ENCODE data around the gene CDH13.

The CDH13 gene

DNA sequence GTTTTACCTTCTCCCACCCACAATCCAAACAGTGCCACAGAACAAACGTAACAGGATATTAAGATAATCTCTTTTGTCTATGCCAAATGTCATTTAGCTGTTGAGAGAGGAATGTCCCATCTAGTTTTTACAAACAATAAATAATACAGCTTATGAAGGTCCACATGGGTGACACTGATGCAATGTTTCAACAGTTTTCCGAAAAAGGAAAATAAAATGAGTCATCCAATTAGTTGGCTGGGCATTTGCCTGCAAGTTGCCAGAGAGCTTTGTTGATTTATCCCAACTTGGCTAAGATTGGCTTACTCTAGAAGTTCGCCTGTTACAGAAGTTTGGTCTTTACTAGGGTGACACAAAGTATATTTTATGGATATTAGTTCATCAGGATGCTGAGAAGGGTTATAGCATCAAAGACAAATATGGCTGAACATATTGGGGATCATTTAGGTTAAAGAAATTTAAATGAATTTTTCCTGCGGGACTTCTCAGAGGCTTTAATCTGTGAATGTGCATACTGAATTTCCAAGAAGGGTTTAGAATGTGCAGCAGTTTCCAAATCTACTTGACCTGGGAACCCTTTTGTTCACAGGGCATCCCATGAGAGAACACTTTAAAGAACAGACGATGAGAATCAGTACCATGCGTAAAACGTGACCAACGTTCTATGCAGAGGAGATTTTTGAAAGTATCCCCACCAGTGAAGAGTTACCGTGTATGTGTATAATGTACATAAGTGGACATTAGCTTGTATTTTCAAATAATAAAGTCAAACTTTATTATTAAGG is 73.1 kb downstream of the CDH13 start:
- DNase-seq = no peak

DNA sequence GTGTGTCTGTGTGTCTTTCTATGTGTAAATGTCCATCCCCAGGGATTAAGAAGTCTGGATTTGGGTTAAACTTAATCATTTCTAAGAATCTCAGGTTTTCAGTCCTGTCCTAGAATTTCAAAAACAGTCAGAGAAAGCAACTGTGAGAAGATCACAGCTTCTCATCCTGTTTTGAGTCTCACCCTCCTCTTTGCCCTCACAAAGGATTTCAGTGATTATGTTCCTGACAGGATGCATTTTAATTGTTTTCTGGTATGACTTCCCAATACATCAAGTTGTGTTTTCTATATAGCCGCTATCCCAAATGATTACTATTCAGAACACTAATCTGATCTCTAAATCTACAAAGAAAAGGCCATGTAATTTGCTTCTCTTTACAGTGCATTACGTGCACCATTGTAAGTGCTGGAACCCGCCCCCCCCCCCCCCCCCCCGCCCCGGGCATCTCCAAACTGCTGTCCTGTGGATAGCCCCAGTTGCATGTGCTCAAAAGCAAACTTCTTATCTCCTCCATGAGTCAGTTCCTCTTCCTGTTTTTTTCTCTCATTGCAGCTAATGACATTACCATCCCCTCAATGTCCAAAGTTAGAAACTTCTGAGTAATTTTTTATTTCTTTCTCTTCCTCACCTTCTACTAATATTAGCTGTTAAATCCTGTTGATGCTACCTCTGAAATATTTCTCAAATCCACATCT is 73.9 kb downstream of the CDH13 start:
- DNase-seq = no peak

DNA sequence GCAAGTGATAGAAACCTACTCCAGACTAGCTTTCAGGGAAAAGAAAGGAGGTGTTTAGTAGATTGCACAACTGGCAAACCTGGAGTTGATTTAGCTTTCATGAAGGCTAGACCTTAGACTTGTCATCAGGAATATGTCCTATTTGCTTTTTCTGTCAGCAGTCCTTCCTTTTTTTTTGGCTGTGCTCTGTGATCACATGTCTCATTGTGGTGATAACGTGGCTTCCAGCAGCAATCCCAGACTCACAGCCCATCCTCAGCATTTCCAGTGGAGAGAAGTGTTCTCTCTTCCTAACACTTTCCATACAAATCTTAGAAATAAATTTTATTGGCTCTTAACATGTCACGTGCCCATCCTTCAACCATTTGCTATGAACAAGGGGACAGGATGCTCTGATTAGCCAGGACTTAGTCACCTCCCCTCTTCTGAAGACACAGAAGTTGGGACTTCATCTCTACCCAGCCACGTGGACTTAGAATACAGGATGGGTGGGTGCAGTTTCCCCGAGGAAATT is 74.7 kb downstream of the CDH13 start:
- DNase-seq = no peak

DNA sequence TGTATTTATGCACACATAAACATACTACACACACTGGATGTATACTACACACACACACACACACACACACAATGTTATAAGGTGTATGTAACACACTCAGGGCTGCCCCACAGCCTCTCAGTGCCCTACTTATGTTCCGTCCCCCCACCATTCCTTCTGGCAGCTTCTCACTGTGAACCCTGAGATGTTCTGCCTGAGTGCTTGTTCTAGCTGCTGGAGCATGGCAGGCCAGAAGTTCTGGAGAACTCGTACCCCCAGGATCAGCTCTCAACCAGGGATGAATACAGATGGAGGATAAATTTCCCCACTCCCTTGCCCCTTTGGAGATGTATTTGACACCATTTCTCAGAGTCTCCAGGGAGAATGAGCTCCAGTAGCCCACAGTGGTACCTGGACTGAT is 76.4 kb downstream of the CDH13 start:
- no peak for DNase-seq

DNA sequence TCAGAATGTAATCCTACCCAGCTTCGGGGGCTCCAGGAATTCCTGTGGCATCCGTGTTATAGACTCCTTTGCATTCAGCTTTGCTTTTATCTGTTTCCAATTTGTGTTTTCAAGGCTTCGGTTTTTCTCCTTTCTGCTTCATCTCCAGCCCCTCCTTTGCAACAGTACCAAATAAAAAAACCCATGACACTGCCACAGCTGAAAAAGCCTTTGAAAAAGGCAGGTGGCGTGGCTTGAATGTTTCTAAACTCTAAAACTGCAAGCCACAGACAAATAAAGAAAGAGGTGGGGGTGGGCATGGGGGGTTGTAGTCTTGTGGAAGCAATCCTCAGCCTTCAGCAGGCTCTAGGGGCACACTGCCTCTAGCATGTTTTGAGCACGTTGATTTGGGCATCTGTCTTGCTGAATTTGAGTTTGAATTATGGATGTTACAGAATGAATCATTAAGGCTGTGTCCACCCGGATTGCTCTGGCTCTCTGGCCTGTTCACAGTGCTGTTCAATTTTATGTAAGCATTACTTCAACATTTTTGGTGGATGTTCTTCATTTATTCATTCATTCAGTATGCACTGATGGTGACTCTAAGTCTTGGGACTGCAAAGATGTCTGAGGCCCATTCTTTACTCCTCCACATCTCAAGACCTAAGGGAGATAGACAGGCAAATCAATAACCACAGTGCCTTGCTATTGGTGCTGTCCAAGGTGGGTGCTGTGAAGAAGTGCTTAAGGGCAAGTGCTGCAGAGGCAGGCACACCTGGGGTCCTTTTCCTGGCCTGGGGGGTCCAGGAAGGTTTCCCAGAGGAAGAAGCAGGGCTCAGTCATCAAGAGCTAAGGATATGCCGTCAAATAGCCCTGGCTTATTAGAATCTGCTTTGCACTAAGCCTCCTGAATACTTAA is 77.4 kb downstream of the CDH13 start:
- no peak for DNase-seq

DNA sequence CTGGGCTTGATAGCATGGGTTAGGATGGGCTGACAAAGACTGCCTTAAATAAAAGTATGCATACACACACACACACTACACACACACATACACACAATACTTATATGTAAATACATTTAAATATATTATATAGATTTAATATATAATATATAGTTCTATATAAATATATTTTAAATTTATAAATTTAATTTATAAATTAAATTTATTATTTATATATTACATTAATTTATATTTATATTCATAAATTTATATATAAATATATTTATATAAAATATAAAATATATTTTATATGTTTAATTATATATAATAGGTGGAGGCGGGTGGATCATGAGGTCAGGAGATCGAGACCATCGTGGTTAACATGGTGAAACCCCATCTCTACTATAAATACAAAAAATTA is 83.2 kb downstream of the CDH13 start:
- DNase-seq = no peak

DNA sequence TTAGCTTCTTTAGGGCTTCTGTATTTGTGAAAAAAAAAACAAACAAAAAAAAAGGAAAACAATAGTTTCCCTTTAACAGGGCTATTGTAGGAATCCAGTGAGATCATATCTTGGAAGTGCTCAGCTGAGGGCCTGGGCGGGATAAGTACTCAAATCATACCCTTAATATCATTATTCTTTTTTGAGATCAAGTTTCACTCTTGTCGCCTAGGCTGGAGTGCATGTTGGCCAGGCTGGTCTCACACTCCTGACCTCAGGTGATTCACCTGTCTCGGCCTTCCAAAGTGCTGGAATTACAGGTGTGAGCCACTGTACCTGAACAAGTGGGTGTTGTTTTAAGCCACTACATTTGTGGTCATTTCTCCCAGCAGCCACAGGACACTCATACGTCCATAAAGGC is 87.0 kb downstream of the CDH13 start:
- DNase-seq = no peak

DNA sequence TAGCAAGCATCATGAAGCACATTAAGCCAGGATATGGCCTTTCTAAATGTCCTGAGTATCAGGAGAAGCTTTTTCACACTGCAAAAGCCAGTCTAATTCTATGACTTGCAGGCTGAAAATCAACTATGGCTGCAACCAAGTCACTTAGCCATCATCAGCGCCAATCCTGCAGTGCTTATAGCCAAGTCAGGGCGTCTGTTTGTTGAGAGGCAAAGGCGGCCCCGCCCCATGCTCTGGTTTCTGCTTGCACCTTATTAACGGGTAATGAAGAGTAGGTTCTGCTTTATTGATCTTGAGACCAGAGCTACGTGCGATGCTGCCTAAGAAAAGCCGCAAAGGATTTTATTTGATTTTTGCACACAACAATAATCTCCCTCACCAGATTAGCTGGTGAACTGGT is 88.4 kb downstream of the CDH13 start:
- no peak for DNase-seq

DNA sequence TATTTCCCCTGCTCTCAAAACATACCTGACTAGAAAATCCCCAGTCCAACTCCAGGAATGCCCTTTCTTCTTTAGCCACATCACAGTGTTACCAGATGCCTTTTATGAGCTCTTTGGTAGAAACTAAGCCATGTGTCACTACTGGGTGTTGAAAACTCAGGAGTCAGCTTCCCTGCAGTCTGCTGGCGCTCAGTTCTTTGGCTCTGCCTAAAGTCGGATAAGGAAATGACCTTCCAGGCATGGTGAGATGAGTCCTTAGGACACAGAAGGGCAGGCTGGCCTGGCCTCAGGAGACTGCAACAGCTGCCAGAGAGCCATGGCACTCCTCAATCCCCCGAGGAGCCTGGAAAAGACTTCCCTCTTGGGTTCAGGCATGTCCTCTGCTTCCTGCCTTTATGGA is 89.1 kb downstream of the CDH13 start:
- no peak for DNase-seq

DNA sequence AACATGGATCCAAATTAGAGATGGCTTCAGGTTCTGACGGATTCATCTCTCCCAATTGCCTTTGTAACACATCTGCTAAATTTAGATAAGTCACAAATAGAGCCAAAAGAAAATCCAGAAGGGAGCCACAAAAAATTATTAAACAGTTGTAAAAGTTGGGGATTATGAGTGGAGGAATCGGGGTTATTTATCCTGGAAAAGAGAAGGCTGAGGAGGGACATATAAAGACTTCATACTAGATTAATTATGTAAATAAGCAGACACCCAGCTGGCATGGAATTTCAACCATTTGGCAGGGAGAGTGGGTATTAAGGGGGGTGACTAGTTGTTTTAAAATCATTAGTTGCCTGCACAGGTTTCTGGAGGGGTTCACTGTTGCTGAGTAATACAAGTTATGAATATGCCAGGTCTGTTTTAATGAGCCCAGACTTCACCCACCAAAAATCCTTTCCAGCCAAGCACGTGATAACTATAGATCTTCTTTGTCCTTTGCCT is 89.6 kb downstream of the CDH13 start:
- no peak for DNase-seq

DNA sequence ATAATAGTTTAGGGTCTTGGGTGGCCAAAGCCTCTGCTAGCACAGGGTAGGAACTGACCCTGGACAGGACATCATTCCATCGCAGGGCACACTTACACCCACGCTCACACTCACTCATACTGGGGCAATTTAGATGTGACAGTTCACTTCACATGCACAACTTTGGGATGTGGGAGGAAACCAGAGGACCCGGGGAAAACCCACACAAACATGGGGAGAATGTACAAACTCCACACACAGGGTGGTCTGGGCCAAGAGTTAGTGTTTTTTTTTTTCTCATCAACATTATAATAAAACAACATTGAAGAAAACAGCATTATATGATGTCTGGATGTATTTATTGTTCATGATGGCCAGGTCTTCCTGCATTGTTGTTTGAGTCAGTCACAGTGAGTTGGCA is 93.6 kb downstream of the CDH13 start:
- no peak for DNase-seq

DNA sequence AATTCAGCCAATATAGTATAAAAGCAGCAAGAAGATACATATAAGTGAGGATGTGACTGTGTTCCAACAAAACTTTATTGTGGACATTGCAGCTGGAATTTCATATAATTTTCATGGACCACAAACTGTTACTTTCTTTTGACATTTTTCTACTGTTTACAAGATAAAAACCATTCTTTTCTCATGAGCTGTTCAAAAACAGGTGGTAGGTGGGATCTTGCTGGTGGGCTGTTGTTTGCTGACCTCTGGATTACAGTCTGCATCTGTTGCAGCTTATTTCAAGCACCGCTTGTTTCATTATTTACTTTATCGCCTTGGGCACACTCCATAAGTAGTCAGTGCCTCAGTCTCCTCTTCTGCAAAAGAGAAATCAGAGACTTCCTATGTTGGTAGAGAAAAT is 99.5 kb downstream of the CDH13 start:
- DNase-seq = no peak

DNA sequence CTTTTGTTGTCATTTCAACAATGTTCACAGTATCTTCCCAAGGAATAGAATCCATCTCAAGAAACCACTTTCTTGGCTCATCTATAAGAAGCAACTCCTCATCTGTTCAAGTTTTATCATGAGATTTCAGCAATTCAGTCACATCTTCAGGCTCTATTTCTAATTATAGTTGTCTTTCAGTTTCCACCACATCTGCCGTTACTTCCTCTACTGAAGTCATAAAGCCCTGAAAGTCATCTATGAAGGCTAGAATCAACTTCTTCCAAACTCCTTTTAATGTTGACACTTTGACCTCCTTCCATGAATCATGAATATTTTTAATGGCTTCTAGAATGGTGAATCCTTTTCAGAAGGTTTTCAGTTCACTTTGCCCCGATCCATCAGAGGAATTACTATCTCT is 102.1 kb downstream of the CDH13 start:
- DNase-seq = no peak

DNA sequence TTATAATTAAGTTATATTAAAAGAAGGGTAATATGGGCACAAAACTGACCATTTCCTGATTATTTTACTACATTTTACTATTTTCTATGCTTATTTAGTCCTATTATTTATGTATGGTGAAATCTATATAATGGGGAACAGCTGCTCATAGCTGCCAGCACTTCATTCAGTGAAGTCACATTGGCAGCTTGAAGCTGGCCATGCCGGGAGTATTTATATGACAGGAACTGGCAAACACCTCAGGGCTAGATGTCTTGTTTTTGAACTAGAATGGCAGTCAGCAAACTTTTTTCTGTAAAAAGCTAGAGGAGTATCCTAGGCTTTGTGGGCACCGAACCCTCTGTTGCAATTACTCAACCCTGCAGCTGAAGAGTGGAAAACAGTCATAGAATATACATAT is 104.1 kb downstream of the CDH13 start:
- DNase-seq = no peak

DNA sequence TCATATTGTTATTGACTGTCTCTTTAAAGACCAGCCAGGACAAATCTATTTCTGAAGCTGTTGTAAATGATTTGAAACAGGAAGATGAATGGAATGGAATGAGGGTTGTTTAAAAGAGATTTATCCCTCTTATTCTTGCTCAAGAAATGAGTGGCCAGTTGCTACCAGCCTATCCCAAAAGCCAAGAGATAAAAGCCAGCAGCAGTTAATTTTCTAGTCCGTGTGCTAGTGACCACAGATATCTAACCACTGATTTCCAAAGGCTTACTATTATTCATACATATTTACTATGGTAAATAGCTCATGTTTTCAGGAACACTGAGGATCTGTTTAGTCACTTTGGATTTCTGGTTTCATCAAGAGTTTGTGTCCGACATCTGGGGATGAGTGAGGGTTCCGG is 105.7 kb downstream of the CDH13 start:
- DNase-seq = no peak

DNA sequence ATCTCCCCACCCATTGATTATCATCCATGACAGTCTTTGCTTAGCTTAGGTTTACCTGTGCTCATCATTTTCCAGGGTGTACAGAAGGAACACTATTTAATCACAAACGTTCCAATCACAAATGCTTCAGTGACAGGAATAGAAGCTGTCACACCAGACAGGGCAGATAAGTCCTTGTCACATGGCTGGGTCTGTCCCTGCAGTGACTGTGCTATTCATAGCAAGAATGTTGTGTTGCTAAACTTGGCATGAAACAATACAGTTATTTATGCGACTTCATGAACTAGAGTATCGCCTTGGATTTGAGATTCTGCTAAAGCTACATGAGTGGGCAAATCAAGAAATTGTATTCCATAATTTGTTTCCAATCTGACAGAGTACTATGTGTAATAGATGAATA is 108.4 kb downstream of the CDH13 start:
- no peak for DNase-seq

DNA sequence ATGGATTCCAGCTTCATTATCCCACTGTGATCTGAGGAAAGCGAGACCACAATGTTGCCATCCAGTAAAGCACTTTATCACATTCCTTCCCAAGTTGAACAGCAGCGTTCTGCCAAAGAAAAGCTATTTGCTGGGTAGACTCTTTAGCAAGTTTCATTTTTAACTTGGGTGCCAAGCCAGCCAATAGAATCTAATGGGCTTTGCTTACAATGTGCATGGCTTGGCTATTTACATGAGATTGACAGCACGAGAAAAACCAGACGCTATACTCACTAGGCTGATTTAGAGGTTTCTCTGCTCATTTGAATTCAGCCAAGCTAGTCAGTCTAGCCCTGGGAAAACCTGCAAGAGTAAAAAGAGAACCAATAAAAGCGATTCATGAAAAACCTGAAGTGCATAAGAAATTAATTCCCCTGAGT is 108.9 kb downstream of the CDH13 start:
- no peak for DNase-seq

DNA sequence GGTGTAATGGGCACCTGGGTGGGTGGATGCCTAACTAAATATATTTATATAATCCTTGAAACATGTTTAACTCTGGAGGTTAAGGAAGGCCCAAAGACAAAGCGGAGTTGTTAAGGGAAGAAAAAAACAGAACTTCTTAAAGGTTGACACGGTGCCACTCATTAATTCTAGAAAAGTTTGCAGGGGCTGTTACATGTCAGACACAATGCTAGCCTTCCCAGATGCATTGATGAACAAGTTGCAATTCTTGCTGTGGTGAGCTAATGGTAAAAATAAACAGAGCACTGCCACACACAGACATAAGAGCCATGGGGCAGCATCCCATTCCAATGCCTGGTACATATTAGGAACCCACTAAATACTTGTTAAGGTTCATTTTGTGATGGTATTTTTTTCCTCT is 109.5 kb downstream of the CDH13 start:
- no peak for DNase-seq

DNA sequence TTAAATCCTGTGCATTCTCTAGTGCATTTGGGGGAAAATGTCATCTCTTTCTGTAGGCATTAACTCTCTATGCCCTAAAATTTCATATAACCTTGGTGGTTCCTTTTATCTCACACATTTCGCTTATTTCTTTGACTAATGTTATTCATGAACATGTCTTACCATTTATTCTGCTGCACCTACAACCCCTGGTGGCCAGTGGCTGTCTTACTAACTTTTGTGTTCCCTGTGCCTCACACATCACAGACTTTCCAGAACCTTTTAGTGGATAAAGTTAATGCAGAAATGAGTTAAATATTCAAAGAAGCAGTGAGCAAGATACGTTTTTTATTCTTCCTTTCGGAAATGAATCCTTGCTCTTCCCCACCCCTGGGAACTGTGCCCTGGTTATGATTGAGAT is 111.9 kb downstream of the CDH13 start:
- DNase-seq = no peak

DNA sequence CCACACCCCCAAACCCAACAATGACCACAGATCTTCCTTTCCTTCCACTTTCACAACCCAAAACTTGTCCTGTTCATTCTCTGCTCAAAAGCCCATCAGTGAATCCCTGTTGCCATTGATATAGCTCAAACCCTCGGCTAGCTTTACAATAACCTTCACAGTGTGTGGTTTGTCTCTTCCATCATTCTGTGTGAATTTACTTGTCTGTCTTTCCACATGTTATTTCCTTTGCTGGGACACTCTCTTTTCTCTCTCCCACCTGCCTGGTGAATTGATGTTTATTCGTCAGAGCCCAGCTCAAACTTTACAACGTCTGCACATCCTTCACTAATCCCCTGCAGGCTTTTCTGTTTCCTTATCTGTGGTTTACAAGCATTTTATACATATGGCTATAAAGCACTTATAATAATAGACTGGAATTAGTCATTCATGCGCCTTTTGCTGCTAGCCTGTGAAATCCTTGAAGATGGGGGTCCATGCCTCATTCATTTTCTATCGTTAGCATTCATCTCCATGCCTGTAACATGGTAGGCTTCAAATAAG is 114.4 kb downstream of the CDH13 start:
- no peak for DNase-seq

DNA sequence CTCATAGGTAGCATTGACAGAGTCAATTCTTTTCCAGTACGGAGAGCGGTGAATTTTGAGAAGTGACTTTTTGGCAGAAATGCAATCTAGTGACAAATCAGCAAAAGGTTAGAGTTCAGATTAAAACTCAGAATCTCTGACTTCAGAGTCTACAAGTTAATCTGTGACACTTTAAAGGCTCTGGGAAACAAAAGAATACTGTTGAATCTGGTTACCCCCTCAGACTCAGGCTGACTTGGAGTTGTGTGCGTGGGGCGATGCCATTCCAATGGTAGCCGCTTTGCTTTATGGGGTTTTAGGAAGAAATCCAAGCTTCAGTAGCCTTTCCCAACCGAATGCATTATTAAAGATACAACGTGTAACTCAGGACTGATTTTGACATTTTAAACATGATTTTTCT is 118.2 kb downstream of the CDH13 start:
- no peak for DNase-seq

DNA sequence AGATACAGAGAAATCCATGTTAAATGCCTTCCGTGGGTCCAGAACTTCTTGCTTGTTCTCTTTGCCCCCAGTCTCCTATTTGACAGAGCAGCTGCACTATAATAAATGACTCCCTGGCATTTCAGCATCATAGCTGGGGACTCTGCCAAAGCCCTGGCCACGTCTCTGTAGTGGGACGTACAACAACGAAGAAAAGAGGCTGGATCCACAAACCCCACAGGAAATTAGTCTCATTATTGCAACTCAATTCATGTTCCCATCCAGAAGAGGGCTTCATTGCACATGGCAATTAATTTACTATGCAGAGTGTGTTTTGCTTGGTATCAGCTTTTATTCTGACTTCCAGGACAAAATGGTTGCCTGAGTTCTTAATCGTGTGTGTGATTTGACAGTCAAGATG is 121.3 kb downstream of the CDH13 start:
- DNase-seq = no peak

DNA sequence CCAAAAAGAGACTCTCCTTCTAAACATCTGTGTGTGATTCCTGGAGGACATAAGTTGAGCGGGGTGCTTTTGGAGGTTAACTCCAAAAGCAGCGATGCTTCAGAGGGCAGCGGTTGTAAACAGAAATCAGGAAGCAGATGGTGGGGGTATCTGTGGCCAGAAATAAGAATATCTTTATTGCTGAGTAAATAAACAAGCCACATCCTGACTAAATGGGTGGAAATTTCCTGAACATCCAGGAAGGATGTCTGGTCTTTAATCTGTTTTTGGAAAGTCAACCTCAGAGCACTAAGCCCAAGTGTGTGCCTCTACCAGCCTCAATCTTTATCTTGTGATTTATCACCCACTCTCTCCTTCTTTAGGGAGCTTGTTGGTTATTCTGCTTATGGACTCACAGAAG is 123.3 kb downstream of the CDH13 start:
- no peak for DNase-seq

Data from activated effector memory CD4-positive, alpha-beta T cell treated with Interleukin-2 at 50 U/mL for 16 hours (primary cell).